OCI-LY1 (cell line): Measurements from ENCODE around the gene OR5H6.

ENCODE experiments used
- H2AFZ ChIP-seq: fragments of 200-600 bp; sonication (generic), shearing (Covaris generic); 2 replicates; pipeline ENCODE4 v1.6.0; 2014; ENCODE audit warnings: antibody characterized with exemption, mild to moderate bottlenecking, low read length
- H3F3A ChIP-seq: fragments of 200-600 bp; sonication (generic), shearing (Covaris generic); 2 replicates; pipeline ENCODE4 v1.6.0; 2014; ENCODE audit warnings: mild to moderate bottlenecking, antibody characterized with exemption, low read length, moderate library complexity; ENCODE audit not compliant: insufficient read depth
- H3K27ac ChIP-seq: fragments of 200-600 bp; sonication (generic); 2 replicates; pipeline ENCODE4 v1.5.1; 2014; ENCODE audit warnings: low read length, mixed run types, mild to moderate bottlenecking, low read depth; ENCODE audit not compliant: poor library complexity, severe bottlenecking
- H3K27me3 ChIP-seq: fragments of 200-600 bp; sonication (generic); 2 replicates; pipeline ENCODE4 v1.6.0; 2014; ENCODE audit warnings: antibody characterized with exemption, mild to moderate bottlenecking, low read length, moderate library complexity; ENCODE audit not compliant: insufficient read depth
- H3K36me3 ChIP-seq: fragments of 200-600 bp; sonication (generic); 2 replicates; pipeline ENCODE4 v1.6.1; 2014; ENCODE audit warnings: mild to moderate bottlenecking, antibody characterized with exemption, low read length, moderate library complexity, mixed read lengths; ENCODE audit not compliant: insufficient read depth
- H3K4me1 ChIP-seq: fragments of 200-600 bp; sonication (generic); 2 replicates; pipeline ENCODE4 v1.5.1; 2014; ENCODE audit warnings: mild to moderate bottlenecking, low read length, moderate library complexity; ENCODE audit not compliant: insufficient read depth, severe bottlenecking
- H3K4me2 ChIP-seq: fragments of 200-600 bp; sonication (generic), shearing (Covaris generic); 2 replicates; pipeline ENCODE4 v1.6.1; 2014; ENCODE audit warnings: low read length
- H3K4me3 ChIP-seq: fragments of 200-600 bp; sonication (generic); 2 replicates; pipeline ENCODE4 v1.5.1; 2014; ENCODE audit warnings: low read length, low read depth, mild to moderate bottlenecking, mixed read lengths; ENCODE audit not compliant: poor library complexity, severe bottlenecking
- H3K79me2 ChIP-seq: fragments of 200-600 bp; shearing (Covaris generic); 2 replicates; pipeline ENCODE4 v1.6.1; 2016; ENCODE audit warnings: mixed run types, low read length, mixed read lengths; ENCODE audit not compliant: insufficient read depth
- H3K9ac ChIP-seq: fragments of 200-600 bp; sonication (generic), shearing (Covaris generic); 2 replicates; pipeline ENCODE4 v1.6.1; 2014; ENCODE audit warnings: mild to moderate bottlenecking, low read length, mixed read lengths
- H3K9me2 ChIP-seq: fragments of 200-600 bp; sonication (generic), shearing (Covaris generic); 2 replicates; pipeline ENCODE4 v1.6.1; 2014; ENCODE audit warnings: low read depth, mild to moderate bottlenecking, low read length, mixed read lengths
- H3K9me3 ChIP-seq: fragments of 200-600 bp; shearing (Covaris generic); 2 replicates; pipeline ENCODE4 v1.6.1; 2014; ENCODE audit warnings: low read length, mixed read lengths
- H4K20me1 ChIP-seq: fragments of 200-600 bp; sonication (generic), shearing (Covaris generic); 2 replicates; pipeline ENCODE4 v1.6.0; 2016; ENCODE audit warnings: mild to moderate bottlenecking, low read length; ENCODE audit not compliant: insufficient read depth
- CTCF ChIP-seq: fragments of 200-600 bp; sonication (generic), shearing (Covaris generic); IDR thresholded peaks from 2 replicates; pipeline ENCODE4 v1.5.1; 2017; ENCODE audit warnings: mild to moderate bottlenecking, antibody characterized with exemption, low read length, moderate library complexity, mixed read lengths
- EZH2 ChIP-seq: fragments of 200-600 bp; sonication (generic), shearing (Covaris generic); IDR thresholded peaks from 2 replicates; pipeline ENCODE4 v1.8.0; 2017; ENCODE audit warnings: borderline replicate concordance, mixed run types, mild to moderate bottlenecking, antibody characterized with exemption, low read length, moderate library complexity, mixed read lengths

The OR5H6 gene

GRCh38 chr3:98290916-98291315, 26.9 kb downstream of the OR5H6 start:
- Histone ChIP-seq H3K4me2 (no peak overlapping the region), H3K79me2 (no peaks in the 10 kb centered on the region), H3K36me3 (no peaks in the 10 kb centered on the region)

GRCh38 chr3:98291332-98291957, 27.4 kb downstream of the OR5H6 start:
- TF ChIP-seq CTCF, result no peak
- no peak for TF ChIP-seq EZH2
- Histone ChIP-seq H3K9me2 (no peaks in the 10 kb centered on the region), H4K20me1 (no peaks in the 10 kb centered on the region), H2AFZ (no peak overlapping the region), H3K4me2 (no peak overlapping the region), H3K4me1 (no peaks in the 10 kb centered on the region), H3K9ac (no peak overlapping the region), H3K27ac (no peak overlapping the region), H3K9me3 (no peaks in the 10 kb centered on the region), H3F3A (no peaks in the 10 kb centered on the region), H3K4me3 (no peak overlapping the region), H3K27me3 (no peaks in the 10 kb centered on the region), H3K79me2 (no peaks in the 10 kb centered on the region), H3K36me3 (no peaks in the 10 kb centered on the region)

More at GRCh38 chr3:98290916-98291315, 26.9 kb downstream of the OR5H6 start:
- Histone ChIP-seq H3K4me3 (no peak overlapping the region), H2AFZ (no peak overlapping the region), H3F3A (no peaks in the 10 kb centered on the region), H4K20me1 (no peaks in the 10 kb centered on the region), H3K4me1 (no peaks in the 10 kb centered on the region), H3K27me3 (no peaks in the 10 kb centered on the region), H3K9me3 (no peaks in the 10 kb centered on the region), H3K9ac (no peak overlapping the region), H3K27ac (no peak overlapping the region), H3K9me2 (no peaks in the 10 kb centered on the region)
- TF ChIP-seq CTCF (no peak), EZH2 (no peak)
